COR-L47 (cell line): ENCODE results near the gene SPNS2.

Source experiments
- DNase-seq: peaks from one replicate; lab custom pipeline; 2025; lab: John Stamatoyannopoulos, UW

The SPNS2 gene

DNA sequence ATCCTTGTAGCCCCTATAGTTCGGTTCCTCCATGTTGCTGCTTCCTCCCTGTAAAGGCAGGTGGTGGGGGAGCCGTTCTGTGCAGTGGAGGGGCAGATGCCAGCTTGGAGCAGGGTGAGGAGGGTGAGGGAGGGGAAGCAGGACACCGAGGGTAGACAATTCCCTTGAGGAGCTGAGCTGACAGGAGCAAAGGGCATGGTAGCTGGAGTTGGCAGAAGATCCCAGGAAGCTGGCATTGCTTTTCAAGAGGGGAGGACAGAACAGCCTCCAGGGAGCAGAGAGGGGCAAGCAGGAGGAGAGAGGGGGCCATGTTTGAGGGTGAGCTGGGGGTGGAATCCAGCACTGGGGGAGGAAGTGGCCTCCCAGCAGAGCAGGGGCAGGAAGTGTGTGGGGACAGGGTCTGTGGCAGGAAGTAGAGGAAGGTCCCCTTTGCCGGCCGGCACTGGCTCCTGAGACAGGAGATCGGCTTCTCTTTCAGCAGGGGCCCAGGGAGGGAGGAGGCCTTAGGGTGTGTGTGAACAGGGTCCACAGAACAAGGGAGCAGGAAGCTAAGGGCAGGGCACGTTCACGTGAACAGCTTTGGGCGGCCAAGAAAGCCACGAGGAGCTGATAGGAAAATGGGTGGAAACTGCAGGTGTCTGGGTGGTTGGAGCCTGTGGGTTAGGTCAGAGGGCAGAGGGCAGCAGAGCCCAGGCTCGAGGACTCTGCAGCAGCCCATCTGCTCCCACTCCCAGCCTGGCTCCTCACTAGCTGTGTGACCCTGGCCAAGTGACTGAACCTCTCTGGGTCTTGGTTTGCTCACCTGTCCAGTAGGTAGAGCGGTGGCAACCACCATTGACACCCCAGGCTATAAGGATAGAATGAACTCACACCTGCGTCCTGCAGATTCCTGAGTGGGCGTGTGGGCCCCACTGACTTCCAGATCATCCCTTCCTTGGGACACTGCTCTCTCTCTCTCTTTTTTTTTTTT, 17.5 kb upstream of the SPNS2 start:
- no peak for DNase-seq

GRCh38 chr17:4482338-4483011, 16.2 kb upstream of the SPNS2 start:
- DNase-seq: no peak

- peak; percentile 47 for DNase-seq
These were observed 15.5 kb upstream of the SPNS2 start for GRCh38 chr17:4483012-4483840.

GRCh38 chr17:4485676-4486646, 12.7 kb upstream of the SPNS2 start:
- no peak for DNase-seq

- no peak for DNase-seq
These were observed 11.4 kb upstream of the SPNS2 start for GRCh38 chr17:4487296-4487695.

DNA sequence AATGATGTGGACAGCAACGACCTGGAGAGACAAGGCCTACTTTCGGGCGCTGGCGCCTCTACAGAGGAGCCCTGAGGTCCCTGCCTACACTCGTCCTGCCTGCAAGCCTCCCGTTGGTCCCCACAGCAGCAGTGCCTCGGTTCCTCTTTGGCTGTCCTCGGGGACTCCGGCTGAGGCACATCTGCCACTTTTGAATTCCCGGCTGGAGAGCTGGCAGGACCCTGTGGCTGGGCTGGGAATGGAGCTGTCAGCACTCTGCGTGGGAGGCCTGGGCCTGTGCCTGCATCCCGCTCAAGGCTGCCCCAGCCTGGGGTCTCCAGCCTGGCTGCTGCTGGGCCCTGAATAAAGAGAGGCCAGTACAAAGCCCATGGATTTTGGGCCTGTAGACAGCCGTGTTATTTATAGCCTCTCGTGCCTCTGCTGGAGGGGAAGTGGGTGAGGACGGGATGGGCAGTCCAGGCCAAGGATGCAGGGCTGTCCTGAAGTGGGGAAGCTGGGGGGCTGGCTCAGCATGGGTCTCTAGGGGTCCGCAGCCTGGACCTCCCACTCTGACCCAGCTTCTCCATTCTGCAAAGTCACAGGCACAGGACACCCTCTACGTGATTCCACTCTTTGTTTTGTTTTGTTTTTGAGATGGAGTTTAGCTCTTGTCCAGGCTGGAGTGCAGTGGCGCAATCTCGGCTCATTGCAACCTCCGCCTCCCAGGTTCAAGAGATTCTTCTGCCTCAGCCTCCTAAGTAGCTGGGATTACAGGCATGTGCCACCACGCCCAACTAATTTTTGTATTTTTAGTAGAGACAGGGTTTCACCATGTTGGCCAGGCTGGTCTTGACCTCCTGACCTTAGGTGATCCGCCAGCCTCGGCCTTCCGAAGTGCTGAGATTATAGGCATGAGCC, 10.6 kb upstream of the SPNS2 start:
- no peak for DNase-seq

- DNase-seq: no peak
These were observed 9.6 kb upstream of the SPNS2 start for GRCh38 chr17:4488989-4489595.

- no peak for DNase-seq
These were observed 8.5 kb upstream of the SPNS2 start for GRCh38 chr17:4490109-4490591.

DNA sequence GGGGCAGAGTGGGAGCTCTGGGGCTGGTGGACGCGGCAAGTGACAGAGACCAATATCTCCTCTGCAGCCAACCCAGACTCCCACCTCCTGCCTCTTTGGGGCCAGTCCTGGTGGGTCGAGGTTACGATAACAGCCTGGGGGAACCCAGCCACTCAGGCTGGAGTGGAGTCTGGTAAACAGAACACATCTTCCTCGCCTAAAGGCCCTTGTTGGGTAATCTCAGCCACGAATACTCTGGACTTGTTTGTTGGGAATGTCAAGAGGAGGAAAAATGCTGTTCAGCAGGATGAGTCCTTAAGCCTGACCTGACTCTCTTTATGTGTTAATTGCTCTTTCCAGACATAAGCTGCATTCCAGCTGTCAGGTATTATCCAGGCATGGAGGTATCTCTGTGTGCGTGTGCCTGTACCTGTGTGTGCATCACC, 8.0 kb upstream of the SPNS2 start:
- DNase-seq: no peak

- DNase-seq: no peak
These were observed 5.7 kb upstream of the SPNS2 start for GRCh38 chr17:4492721-4493561.

- DNase-seq: no peak
These were observed 1.4 kb upstream of the SPNS2 start for GRCh38 chr17:4497101-4497824.

- DNase-seq: no peak
These were observed 930 bp downstream of the SPNS2 start for GRCh38 chr17:4499431-4500190.

- no peak for DNase-seq
These were observed 1.5 kb downstream of the SPNS2 start for GRCh38 chr17:4500191-4500571.

- DNase-seq: no peak
These were observed 2.7 kb downstream of the SPNS2 start for GRCh38 chr17:4501295-4501949.

DNA sequence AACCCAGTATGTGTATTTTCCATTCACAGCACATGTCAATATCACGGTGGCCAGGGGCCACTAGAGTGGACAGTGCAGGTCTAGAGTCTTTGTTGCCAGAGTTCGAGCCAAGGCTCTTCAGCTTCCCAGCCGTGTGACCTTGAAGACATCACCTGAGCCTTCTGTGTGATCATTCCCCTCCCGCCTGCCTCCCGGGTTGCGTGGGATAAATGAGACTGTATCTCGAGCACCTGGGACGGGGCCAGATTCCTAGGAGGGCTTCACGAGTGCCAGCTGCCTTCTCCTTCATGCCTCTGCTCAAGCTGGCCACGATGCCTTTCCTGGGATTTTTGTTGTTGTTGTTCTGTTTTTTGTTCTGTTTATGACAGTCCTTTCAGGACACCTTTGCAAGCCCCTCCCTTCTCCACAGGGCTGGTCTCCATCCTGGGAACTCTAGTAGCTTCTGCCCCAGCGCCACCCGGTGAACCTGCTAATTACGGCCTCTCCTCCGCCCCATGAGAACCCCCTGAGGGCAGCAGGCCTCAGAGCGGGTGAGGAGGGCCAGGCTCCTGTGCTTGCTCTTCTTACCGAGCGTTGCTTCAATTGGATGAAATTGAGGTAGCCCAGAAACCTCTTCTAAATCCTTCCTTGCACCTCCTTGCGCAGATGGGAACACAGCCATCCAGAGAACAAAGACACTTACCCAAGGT, 3.9 kb downstream of the SPNS2 start:
- DNase-seq: no peak
